Mucosa of descending colon (tissue), 3 donors: ENCODE measurements around the gene NUDT5. TPM values are rescaled to one million over a fixed set of nuclear protein-coding genes. Genes with fewer than 3 reads are reported as not detected.

ENCODE experiments used
- ATAC-seq: fragments of 200-7000 bp; cut with Tn5 transposase; one replicate; pipeline ENCODE4 v1.9.1; 2020; ENCODE audit warnings: mild to moderate bottlenecking, moderate library complexity
- DNase-seq, 3 donors: peaks; one replicate each; pipeline ENCODE4 v3.0.0-alpha.2; 2020
- H3K36me3 ChIP-seq: fragments of 200-600 bp; one replicate; pipeline ENCODE4 v1.8.0; 2021; ENCODE audit warnings: low read depth, mild to moderate bottlenecking
- H3K4me1 ChIP-seq: fragments of 200-600 bp; one replicate; pipeline ENCODE4 v1.8.0; 2021; ENCODE audit warnings: low read depth, mild to moderate bottlenecking
- H3K4me3 ChIP-seq: fragments of 200-600 bp; one replicate; pipeline ENCODE4 v1.8.0; 2021; ENCODE audit warnings: mild to moderate bottlenecking
- H3K9me3 ChIP-seq: fragments of 200-600 bp; one replicate; pipeline ENCODE4 v1.8.0; 2021; ENCODE audit warnings: mild to moderate bottlenecking
- intact Hi-C, 2 donors: fragments of 100-400 bp; cut with DNase I in 1 of 2; cut with micrococcal nuclease in 1 of 2; formaldehyde crosslinking; loops; one replicate each; pipeline versions ENCODE4 v1.11.0 to v1.11.1; 2022; cut with DNase I, micrococcal nuclease
- microRNA-seq: library from miRNA; unstranded; fragments of <30 nt; microRNA quantifications from one replicate; pipeline ENCODE4, GENCODE V29; 2019
- total RNA-seq, 3 donors: library from RNA; stranded (reverse); fragmentation: NEBNext Ultra II Directional in 2 of 3; extraction: Animal tissue kit (Norgen Biotek cat#: 25700) in 2 of 3; gene quantifications; one replicate each; pipeline versions ENCODE4 v1.2.1 to v1.2.4, GENCODE V29; 2021 to 2023
- TF ChIP-seq, protein P1 (sequence below): fragments of 200-600 bp; IDR thresholded peaks from one replicate; pipeline ENCODE4 v1.8.0; 2022; ENCODE audit warnings: antibody characterized with exemption, mild to moderate bottlenecking
- donor health status: DM: no; HTN: no; CAD: no; lungs with moderate emphysema.
- donor health status: DM: no; HTN: no; CAD: no.
- donor health status: DM: no; HTN: yes; CAD: no.

Gene NUDT5
- total RNA-seq, 3 donors from 2014 or later: 32.0 to 44.7 (median 32.8) TPM

DNA sequence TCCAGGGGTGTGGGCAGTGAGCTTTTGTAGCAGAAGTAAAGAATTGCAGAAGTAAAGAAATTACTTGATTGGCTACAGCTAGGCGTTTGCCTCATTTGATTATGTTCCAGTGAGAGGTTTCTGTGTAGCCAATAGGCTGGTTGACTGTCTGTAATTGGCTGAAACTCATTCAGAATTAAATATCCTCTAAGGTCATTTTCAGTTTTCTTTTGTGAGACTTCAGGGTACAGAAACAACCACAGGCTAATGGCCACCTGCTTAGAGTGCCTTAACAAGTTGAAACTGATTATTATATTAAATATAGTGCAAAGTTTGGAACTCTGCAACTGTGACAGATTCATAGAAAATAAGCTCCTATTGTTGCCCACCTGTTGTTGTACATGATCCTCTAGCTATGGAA is 55.7 kb downstream of the NUDT5 start:
- intact Hi-C loops: no loop called here

DNA sequence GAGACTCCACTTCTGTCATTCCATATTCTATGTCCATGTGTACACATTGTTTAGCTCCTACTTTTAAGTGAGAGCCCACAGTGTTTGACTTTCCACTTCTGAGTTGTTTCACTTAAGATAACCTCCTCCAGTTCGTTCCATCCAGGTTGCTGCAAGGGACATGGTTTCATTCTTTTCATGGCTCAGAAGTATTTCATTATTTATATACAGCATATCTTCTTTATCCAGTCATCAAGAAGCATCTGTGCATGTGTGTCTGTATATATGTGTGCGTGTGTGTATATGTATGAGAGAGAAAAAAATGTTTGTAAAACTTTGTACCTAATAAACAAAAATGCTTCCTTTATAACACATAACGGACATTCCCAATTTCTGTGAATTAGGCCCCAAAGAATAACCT is 60.1 kb downstream of the NUDT5 start:
- Histone ChIP-seq H3K4me1 (no peaks in the 10 kb centered on the region), H3K4me3 (no peak overlapping the region), H3K36me3 (no peaks in the 10 kb centered on the region), H3K9me3 (no peaks in the 10 kb centered on the region)
- ATAC-seq (no peak), DNase-seq (no peak)
- TF ChIP-seq, protein P1, sequence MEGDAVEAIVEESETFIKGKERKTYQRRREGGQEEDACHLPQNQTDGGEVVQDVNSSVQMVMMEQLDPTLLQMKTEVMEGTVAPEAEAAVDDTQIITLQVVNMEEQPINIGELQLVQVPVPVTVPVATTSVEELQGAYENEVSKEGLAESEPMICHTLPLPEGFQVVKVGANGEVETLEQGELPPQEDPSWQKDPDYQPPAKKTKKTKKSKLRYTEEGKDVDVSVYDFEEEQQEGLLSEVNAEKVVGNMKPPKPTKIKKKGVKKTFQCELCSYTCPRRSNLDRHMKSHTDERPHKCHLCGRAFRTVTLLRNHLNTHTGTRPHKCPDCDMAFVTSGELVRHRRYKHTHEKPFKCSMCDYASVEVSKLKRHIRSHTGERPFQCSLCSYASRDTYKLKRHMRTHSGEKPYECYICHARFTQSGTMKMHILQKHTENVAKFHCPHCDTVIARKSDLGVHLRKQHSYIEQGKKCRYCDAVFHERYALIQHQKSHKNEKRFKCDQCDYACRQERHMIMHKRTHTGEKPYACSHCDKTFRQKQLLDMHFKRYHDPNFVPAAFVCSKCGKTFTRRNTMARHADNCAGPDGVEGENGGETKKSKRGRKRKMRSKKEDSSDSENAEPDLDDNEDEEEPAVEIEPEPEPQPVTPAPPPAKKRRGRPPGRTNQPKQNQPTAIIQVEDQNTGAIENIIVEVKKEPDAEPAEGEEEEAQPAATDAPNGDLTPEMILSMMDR: no peak
- intact Hi-C loops: no loop called here

More for the DNA sequence above, 55.7 kb downstream of the NUDT5 start:
- Histone ChIP-seq H3K4me1 (no peaks in the 10 kb centered on the region), H3K36me3 (no peaks in the 10 kb centered on the region), H3K9me3 (no peaks in the 10 kb centered on the region), H3K4me3 (no peak overlapping the region)
- TF ChIP-seq, protein P1: no peak
- ATAC-seq (no peak), DNase-seq (no peak)

DNA sequence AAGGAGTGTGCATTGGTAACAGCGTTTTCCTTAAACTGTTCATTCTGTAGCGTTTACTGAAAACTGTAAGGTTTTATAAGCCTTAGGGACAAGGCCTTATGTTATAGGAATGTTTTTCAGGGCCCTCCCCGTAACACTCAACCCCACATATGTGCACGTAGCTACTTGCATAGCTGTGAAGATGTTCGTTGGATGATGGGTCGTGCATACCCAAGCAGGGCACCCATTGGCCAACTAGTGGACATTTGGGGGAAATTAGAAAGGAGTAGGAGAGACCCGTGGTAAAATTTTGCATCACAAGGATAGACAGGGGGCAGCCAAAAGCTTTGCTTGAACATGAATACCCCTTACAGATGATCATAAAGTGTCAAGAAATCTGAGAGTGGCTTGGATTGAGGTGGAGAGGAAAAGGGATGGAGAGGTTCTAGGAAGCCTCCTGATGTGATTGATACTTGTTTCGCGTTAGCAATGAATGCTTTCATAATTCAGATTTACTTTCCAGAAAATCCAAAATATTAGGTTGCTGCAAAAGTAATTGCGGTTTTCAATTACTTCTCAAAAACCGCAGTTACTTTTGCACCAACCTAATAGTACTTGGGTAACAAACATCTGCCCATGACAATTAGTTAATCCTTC is 65.3 kb downstream of the NUDT5 start:
- DNase-seq: peak in 1 of 3 donors; percentile 23
- intact Hi-C loops: no loop called here

DNA sequence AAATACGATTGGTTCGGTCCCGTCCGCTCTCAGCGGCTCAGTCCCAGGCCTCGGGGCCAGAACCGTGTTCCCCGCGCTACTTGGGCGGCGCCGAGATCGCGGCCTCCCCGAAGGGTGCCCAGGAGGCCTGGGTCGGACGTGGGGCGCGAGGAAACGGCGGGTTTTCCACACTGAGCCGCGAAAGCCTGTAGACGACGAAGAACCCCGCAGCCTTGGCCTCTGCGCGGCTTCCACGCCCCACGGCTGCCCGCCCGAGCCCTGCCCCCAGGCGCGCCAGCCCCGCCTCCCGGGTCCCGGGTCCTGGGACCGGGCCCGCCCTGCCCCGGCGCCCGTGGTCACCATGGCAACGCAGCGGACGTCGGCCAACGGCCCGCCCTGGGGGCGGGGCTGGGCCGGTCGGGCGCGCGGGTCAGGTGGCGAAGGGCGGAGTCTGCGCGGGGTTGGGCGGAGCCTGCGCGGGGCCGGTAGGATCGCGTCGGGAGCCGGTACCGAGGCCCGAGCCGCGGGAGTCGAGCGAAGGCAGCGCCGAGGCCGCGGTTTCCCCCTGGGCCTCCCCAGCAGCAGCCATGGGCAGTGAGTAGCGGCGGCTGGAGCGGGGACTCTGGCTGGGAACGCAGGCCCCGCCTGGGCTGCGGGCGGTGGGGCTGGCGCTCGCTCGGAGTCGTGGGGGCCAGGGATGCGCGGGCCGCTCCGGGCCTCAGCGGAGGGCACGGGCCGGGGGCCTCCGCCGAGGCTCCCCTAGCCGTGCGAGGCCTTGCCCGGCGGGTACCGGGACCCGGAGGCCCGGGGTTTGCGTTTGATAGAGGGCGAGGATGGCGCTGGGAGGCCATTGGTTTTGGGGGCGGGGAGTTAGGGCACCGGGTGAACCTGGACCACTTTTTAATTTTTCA is 66.2 kb downstream of the NUDT5 start, which contains the start of gene SEC61A2:
Gene SEC61A2, plus strand, starts transcription at position 456 of the 890 bp plus-strand sequence. Its CDS starts 111 bp downstream, at position 567.
- TF ChIP-seq, protein P1: no peak
- intact Hi-C loops: no loop called here
- Histone ChIP-seq H3K9me3 (no peaks in the 10 kb centered on the region), H3K4me1 (peaks cover 4% of the 10 kb centered on the region), H3K36me3 (no peaks in the 10 kb centered on the region), H3K4me3 (peak within 1 kb of the TSS; percentile 86)
- DNase-seq (peak; percentile 97 to 99 (median 98)), ATAC-seq (peak; percentile 99)

More for the DNA sequence above, 65.3 kb downstream of the NUDT5 start:
- TF ChIP-seq, protein P1: no peak
- Histone ChIP-seq H3K4me1 (peaks cover 4% of the 10 kb centered on the region), H3K4me3 (peak overlapping the region; percentile 86), H3K9me3 (no peaks in the 10 kb centered on the region), H3K36me3 (no peaks in the 10 kb centered on the region)
- no peak for ATAC-seq

DNA sequence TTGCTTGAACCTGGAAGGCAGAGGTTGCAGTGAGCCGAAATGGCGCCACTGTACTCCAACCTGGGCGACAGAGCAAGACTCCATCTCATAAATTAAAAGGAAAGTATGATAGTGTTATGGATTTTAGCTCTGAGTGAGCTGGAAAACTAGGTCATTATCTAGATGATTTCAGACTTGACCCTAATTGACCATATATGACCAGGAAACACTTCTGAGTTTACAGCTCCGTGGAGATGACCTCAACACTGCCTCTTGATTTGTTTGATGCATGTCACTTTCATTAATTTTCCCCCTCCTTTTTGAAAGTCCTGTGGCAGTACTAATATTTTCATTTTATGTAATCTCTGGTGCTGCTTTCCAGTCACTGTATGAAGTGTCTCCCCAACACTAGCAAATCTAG is 74.0 kb downstream of the NUDT5 start:
- DNase-seq (no peak), ATAC-seq (no peak)
- Histone ChIP-seq H3K4me1 (no peaks in the 10 kb centered on the region), H3K36me3 (no peaks in the 10 kb centered on the region), H3K9me3 (no peaks in the 10 kb centered on the region), H3K4me3 (no peak overlapping the region)
- intact Hi-C loops: no loop called here
- TF ChIP-seq, protein P1: no peak

Small RNA genes lying within 50 kb of the gene (microRNA-seq; reads per million reads assigned to microRNA genes)
- not detected for gene MIR548AK

Other genes starting within 250 kb of the NUDT5 start
- 10 to 100 TPM; 20.6 to 36.8 (median 22.3) TPM for gene UPF2, start 153.1 kb downstream of the NUDT5 start, total RNA-seq
- 10 to 100 TPM; 23.8 to 33.5 (median 27.6) TPM for gene DHTKD1, start 126.9 kb downstream of the NUDT5 start, total RNA-seq
- gene SEC61A2, start 66.2 kb downstream of the NUDT5 start, total RNA-seq: 1 to 10 TPM; 4.9 to 6.5 (median 5.0) TPM
- 10 to 100 TPM; 40.5 to 66.1 (median 48.4) TPM for gene CDC123, start 297 bp upstream of the NUDT5 start, total RNA-seq
- 10 to 100 TPM; 20.6 to 48.5 (median 32.8) TPM for gene CAMK1D, start 153.7 kb upstream of the NUDT5 start, total RNA-seq